GM12801 (cell line): ENCODE data around the gene SP3.

Experiments
- TF ChIP-seq, protein P1 (sequence below): IDR thresholded peaks from one replicate; pipeline ENCODE4 v1.5.1; 2011; ENCODE audit warnings: control low read depth; ENCODE audit not compliant: insufficient read length; ENCODE audit errors: extremely low read depth

SP3 gene

DNA sequence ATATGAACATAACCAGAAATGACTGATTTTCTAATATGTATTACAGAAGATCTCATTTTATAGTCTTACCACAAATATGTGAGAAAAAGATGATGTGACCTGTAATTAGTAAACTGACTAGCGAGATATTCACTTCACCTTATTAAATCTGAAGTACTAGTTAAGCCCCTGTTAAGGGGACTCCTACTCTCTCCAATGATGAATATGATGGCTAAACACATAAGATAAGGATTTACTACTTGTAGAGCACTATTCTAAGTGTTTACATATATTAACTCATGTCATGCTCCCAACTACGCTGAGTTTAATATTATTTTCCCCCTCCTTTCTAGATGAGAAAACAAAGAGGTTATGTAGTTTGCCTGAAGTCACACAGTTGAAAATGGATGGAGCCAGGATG, 40.9 kb downstream of the SP3 start:
- TF ChIP-seq, protein P1, sequence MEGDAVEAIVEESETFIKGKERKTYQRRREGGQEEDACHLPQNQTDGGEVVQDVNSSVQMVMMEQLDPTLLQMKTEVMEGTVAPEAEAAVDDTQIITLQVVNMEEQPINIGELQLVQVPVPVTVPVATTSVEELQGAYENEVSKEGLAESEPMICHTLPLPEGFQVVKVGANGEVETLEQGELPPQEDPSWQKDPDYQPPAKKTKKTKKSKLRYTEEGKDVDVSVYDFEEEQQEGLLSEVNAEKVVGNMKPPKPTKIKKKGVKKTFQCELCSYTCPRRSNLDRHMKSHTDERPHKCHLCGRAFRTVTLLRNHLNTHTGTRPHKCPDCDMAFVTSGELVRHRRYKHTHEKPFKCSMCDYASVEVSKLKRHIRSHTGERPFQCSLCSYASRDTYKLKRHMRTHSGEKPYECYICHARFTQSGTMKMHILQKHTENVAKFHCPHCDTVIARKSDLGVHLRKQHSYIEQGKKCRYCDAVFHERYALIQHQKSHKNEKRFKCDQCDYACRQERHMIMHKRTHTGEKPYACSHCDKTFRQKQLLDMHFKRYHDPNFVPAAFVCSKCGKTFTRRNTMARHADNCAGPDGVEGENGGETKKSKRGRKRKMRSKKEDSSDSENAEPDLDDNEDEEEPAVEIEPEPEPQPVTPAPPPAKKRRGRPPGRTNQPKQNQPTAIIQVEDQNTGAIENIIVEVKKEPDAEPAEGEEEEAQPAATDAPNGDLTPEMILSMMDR, result no peak

DNA sequence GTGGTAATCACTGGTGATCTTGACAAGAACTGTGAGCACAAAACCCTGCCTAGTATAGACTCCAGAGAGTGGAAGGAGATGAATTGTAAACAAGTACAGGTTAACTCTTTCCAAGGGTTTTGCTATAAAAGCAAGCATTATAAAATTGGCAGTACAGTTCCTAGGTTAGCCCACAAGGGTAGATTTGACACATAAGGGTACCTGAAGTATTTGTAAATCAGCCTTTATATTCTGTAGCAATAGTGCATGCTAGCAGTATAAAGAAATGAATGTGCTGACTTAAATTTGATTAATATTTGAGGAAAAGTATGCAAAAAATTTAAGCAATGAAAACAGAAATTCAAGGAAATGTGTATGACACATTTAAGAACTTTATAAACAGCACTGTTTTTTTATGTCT, 42.4 kb downstream of the SP3 start:
- TF ChIP-seq, protein P1, result no peak

DNA sequence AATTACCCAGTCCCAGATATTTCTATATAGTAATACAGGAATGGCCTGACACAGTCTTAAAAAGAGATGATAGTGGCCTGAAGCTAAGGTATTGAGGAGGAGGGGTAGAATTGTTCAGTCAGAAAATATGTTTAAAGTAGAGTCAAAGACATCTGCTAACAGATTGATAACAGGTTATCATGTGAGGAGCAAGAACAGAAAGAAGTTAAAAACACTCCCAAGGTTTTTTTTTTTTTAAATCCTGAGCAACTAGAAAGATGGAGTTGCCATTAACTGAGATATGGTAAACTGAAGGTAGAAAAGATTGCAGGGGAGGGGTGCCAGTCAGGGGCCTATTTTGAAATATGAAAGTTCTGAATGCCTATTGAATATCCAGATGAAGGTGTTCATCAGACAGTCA, 43.1 kb downstream of the SP3 start:
- TF ChIP-seq, protein P1, result no peak

DNA sequence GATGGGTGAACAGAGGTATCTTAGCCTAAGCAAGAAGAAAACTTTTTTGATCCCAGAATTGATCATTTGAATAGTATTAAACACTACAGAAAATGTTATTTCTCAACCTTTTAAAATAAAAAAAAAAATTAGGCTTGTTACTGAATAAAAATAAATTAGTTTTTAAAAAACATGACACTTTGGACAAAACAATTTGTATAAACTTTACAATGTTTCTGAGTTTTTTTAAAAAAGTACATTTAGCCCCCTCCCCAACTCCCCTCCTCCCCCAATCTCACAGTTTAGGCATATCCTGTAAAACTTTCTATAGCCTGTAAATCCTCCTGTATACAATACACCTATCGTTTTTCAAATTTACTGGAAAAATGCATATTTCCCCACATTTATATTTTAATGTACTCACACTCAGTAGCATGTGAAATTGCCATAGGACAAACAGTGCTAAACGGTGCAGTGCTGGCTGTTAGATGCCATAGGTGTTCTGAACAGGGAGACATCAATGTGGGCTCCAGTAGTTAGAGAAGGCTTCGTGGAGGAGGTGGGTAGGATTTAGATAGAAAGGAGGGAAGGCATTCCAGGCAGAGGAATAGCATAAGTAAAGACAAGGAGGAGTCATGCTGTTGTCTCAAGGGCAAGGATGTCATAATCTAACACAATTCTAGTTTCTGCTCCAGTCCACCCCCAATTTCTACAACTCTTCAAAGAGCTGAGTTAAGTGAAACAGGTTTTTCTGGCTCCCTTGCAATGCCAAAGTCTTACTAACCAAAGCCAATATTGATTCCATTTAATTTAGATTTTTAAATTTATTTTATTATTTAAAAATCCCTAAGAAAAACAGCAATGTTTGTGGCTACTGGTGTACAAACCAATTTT, 50.9 kb downstream of the SP3 start:
- TF ChIP-seq, protein P1, result no peak

DNA sequence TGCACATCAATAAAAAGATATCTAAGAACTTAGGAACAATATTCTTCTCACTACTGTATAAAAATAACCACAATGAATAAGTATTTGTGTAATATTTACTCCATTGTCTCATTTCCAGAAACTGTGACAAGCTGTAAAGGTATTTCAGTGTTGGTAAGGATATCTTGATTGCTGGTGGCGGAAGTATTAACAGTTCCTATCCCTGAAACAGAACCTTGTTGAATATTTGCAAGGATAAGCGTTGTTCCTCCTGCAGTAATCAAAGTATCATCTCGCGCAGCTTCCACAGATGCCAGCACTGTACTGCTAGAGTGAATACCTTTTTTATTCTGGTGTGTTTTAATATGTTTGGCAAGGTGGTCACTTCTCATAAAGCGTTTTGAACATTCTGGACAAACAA, 55.3 kb downstream of the SP3 start:
- TF ChIP-seq, protein P1, result no peak

DNA sequence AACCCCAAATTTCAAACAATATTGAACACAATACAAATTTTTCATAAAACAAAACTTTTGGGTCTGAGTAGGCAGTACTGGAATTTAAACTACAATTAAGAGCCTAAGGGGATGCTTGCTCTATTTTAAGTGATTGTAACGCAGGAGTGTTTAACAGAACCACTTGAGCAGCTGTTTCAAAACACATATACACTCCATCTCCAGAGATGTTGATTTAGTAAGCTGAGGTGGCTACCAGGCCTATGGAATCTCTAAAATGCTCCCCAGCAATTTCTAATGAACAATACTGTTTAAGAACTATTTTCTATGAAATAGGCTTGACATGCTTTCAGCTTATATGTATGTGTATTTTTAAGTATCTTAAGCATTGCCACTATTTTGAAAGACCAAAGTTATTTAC, 58.5 kb downstream of the SP3 start:
- TF ChIP-seq, protein P1, result no peak

DNA sequence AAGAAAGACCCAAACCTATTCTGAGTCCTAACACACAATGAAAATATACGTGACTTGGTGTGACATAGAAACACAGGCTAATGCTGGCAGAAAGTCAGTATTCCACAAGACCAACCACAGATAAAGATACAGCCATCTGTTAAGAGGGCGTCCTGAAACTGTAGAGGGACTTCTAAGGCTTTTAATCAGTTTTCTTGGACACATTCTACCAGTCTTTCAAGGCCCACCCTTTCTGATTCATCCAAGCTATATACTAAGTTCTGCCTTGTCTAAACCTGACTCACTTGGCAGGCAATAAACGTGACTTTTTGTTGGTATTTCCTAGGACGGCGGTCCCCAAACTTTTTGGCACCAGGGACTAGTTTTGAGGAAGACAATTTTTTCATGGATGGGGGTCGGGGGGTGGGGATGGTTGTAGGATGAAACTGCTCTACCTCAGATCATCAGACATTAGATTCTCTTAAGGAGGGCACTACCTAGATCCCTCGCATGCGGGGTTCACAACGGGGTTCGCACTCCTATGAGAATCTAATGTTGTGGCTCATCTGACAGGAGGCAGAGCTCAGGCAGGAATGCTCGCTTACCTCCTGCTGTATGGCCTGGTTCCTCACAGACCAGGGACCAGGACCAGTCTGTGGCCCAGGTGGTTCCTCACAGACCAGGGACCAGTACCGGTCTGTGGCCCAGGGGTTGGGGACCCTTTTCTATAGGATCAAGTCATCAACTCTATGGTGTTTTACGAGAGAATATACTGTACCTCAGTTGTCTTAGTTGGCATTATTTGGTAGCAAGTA, 61.4 kb downstream of the SP3 start:
- TF ChIP-seq, protein P1, result no peak
